Testis (tissue), 5 donors: ENCODE data around the gene PCDHB2. TPM values are rescaled to one million over a fixed set of nuclear protein-coding genes. Genes with fewer than 3 reads are reported as not detected.

Experiments
- DNase-seq: peaks from one replicate; pipeline ENCODE4 v3.0.0-alpha.2; 2019
- H3K27ac ChIP-seq, 2 donors: fragments of 200-600 bp; sonication (generic); one replicate each; pipeline ENCODE4 v1.5.1; 2019
- H3K27me3 ChIP-seq: fragments of 200-600 bp; sonication (generic); one replicate; pipeline ENCODE4 v1.5.1; 2019
- H3K36me3 ChIP-seq: fragments of 200-600 bp; sonication (generic); one replicate; pipeline ENCODE4 v1.5.1; 2017; ENCODE audit warnings: low read depth; ENCODE audit errors: missing control alignments
- H3K4me1 ChIP-seq: fragments of 200-600 bp; sonication (generic); one replicate; pipeline ENCODE4 v1.5.1; 2019
- H3K4me3 ChIP-seq, 2 donors: fragments of 200-600 bp; sonication (generic); one replicate each; pipeline ENCODE4 v1.5.1; 2017 to 2019
- H3K9me3 ChIP-seq: fragments of 200-600 bp; sonication (generic); one replicate; pipeline ENCODE4 v1.5.1; 2017
- CTCF ChIP-seq, 3 experiments: fragments of 450-650 bp in 2 of 3; fragments of 200-600 bp in 1 of 3; sonication (generic) in 1 of 3; IDR thresholded peaks; one replicate each; pipeline ENCODE4 v1.5.1; 2016 to 2019; ENCODE audit warnings: antibody characterized with exemption in 3 of 3, mild to moderate bottlenecking in 2 of 3, moderate library complexity in 1 of 3
- POLR2A ChIP-seq: fragments of 450-650 bp; IDR thresholded peaks from one replicate; pipeline ENCODE4 v1.6.1; 2017; ENCODE audit warnings: antibody characterized with exemption, mild to moderate bottlenecking, moderate library complexity
- WGBS, 2 donors: methylation state at CpG; one replicate each; pipeline ENCODE4 v1.1.5; 2018; 5-methylcytosine and 5-hydroxymethylcytosine counted together
- intact Hi-C: fragments of 100-400 bp; cut with DNase I; formaldehyde crosslinking; loops from one replicate; pipeline ENCODE4 v1.15.1; 2023; ENCODE audit warnings: low total_unique reads
- long read RNA-seq, 2 donors: transcript quantifications; one replicate each; lab custom pipeline, GENCODE V29; 2026
- polyA plus RNA-seq: library from polyadenylated mRNA; stranded (reverse); fragments of 350-450 nt; fragmentation: Illumina TruSeq; extraction: RNeasy Lipid Tissue Mini Kit (QIAGEN cat#74804); gene quantifications from one replicate; pipeline ENCODE4 v1.2.3, GENCODE V29; 2014; ENCODE audit warnings: low read depth, low replicate concordance; ENCODE audit not compliant: insufficient read depth
- total RNA-seq, 2 donors: library from RNA; depleted of rRNA; stranded (reverse); fragments of >200 nt; gene quantifications; one replicate each; pipeline ENCODE4 v1.2.3, GENCODE V29; 2016

The PCDHB2 gene
- total RNA-seq (10 to 100 TPM; 10.2 to 12.1 TPM), polyA plus RNA-seq (6.6 TPM)
- long read RNA-seq, donor 1, full-length matches to known transcripts: 4 of 4 reads
- long read RNA-seq, donor 1, partial matches to known transcripts: 0 of 4 reads
- long read RNA-seq, donor 1, other reads (novel, unspliced or antisense): 0 of 4 reads
- long read RNA-seq, donor 2, full-length matches to known transcripts: 2 of 2 reads
- long read RNA-seq, donor 2, partial matches to known transcripts: 0 of 2 reads
- long read RNA-seq, donor 2, other reads (novel, unspliced or antisense): 0 of 2 reads

DNA sequence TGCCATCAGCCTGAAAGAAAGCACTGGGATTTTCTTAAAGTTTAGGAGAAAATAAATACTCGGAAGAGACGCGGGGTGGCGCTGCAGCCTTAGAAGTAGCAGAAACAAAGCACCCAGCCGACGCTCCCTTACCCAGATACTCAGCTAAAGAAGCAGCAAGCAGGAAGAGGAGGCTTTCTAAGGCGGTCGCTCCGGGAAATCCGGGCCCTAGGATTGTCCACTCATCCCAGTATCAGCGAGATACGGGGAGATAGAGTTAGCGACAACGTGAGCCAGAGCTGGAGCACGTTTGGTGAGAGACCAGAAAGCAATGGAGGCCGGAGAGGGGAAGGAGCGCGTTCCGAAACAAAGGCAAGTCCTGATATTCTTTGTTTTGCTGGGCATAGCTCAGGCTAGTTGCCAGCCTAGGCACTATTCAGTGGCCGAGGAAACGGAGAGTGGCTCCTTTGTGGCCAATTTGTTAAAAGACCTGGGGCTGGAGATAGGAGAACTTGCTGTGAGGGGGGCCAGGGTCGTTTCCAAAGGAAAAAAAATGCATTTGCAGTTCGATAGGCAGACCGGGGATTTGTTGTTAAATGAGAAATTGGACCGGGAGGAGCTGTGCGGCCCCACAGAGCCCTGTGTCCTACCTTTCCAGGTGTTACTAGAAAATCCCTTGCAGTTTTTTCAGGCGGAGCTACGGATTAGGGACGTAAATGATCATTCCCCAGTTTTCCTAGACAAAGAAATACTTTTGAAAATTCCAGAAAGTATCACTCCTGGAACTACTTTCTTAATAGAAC, at the start of gene PCDHB2:
PCDHB2 (plus strand) TSS at position 135 of the 782 bp plus-strand sequence; CDS start at position 311, 176 bp downstream.
- TF ChIP-seq POLR2A (no peak), CTCF (IDR thresholded peaks at IDR 0.05) (peak; percentile 23 to 67 (median 51))
- Histone ChIP-seq H3K4me1 (no peaks in the 10 kb centered on the region), H3K27ac (peak within 1 kb of the TSS in 1 of 2 donors; percentile 56), H3K36me3 (no peaks in the 10 kb centered on the region), H3K4me3 (peak within 1 kb of the TSS; percentile 35 to 51), H3K9me3 (no peaks in the 10 kb centered on the region), H3K27me3 (no peaks in the 10 kb centered on the region)
- 7 to 11% methylated on average over 29 of the region's 29 CpGs for WGBS, 2 donors
- intact Hi-C loops: no loop called here
- peak; percentile 89 for DNase-seq

DNA sequence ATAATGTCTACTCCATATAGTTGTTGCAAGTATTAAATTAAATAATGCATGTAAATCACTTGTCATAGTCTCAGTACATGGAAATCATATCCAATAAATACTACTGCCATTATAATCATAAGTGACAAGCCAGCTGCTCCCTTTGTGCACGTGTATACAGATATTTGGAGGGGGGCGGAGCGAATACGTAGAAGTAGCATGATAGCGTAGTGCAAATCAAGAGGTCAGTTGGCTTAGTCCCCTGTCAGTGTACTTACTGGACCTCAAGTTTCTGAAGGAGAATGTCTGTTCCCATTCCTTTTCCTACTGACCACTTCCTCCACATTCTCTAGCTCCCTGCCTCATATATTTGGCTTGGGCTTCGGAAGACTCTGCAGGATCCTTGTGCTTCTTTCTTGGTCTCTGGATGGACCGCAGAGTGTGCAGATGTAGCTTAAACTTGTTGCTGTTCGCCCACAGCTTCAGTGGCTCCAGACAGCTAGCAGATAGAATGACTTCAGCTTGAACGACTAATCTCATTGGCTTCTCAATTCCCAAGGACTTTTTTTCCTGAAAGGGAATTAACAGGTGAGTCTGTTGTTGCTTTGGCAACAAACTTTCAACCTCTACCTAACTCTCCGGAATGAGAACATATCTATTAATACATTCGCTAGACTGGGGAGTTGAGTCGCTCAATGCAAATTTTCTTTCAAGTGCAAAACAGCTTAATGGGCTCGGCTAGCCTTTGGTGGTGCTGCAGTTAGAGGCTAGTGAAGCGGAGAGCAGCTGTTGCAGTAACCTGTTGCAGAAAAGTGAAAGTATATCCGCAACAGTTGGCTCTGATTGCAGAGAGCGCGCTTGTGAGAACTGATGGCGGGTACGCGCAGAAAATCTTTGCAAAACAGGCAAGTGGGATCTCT, 43.5 kb upstream of the PCDHB2 start, which contains the start of gene PCDHB1:
PCDHB1 (plus strand) TSS at position 753 of the 899 bp plus-strand sequence; CDS start at position 850, 97 bp downstream.
- no peak for DNase-seq
- Histone ChIP-seq H3K9me3 (no peaks in the 10 kb centered on the region), H3K27me3 (no peaks in the 10 kb centered on the region), H3K4me1 (no peaks in the 10 kb centered on the region), H3K27ac (no peak within 1 kb of the TSS), H3K36me3 (no peaks in the 10 kb centered on the region), H3K4me3 (peak within 1 kb of the TSS; percentile 33 to 54)
- intact Hi-C loops: no loop called here
- TF ChIP-seq POLR2A (no peak), CTCF (IDR thresholded peaks at IDR 0.05) (no peak)
- WGBS, 2 donors: 10 to 12% methylated on average over 20 of the region's 20 CpGs

GRCh38 chr5:141051521-141051866, 42.9 kb upstream of the PCDHB2 start:
- Histone ChIP-seq H3K9me3 (no peaks in the 10 kb centered on the region), H3K27ac (no peak overlapping the region), H3K4me3 (peak overlapping the region; percentile 33 to 54), H3K4me1 (no peaks in the 10 kb centered on the region), H3K36me3 (no peaks in the 10 kb centered on the region), H3K27me3 (no peaks in the 10 kb centered on the region)
- DNase-seq: peak; percentile 21
- TF ChIP-seq CTCF (IDR thresholded peaks at IDR 0.05) (no peak), POLR2A (no peak)
- intact Hi-C loops: no loop called here
- 2 to 5% methylated on average over 18 to 19 of the region's 19 CpGs for WGBS, 2 donors

GRCh38 chr5:141077826-141078225, 16.6 kb upstream of the PCDHB2 start:
- Histone ChIP-seq H3K4me1 (no peaks in the 10 kb centered on the region), H3K4me3 (peak overlapping the region; percentile 53 to 55), H3K27ac (peak overlapping the region; percentile 2 to 73), H3K9me3 (no peaks in the 10 kb centered on the region), H3K36me3 (no peaks in the 10 kb centered on the region), H3K27me3 (no peaks in the 10 kb centered on the region)
- 19 to 41% methylated on average over 17 of the region's 17 CpGs for WGBS, 2 donors
- peak; percentile 76 for DNase-seq
- intact Hi-C loops: no loop called here
- TF ChIP-seq CTCF (IDR thresholded peaks at IDR 0.05): no peak
- no peak for TF ChIP-seq POLR2A
